Tibial nerve (tissue), 4 donors: Measurements from ENCODE around the gene OTOA. TPM values are rescaled to one million over a fixed set of nuclear protein-coding genes. Genes with fewer than 3 reads are reported as not detected.

ENCODE experiments used
- DNase-seq, 2 donors: peaks; one replicate each; pipeline ENCODE4 v3.0.0-alpha.2; 2019; ENCODE audit warnings: low spot score in 2 of 2
- H3K27ac ChIP-seq, 4 donors: fragments of 200-600 bp; sonication (generic) in 3 of 4; one replicate each; pipeline ENCODE4 v1.5.1; 2017 to 2019; ENCODE audit warnings: mild to moderate bottlenecking in 1 of 4
- H3K27me3 ChIP-seq, 2 donors: fragments of 200-600 bp; sonication (generic) in 1 of 2; one replicate each; pipeline versions ENCODE4 v1.5.1 to v1.6.0; 2017 to 2019
- H3K36me3 ChIP-seq, 3 donors: fragments of 200-600 bp; sonication (generic); one replicate each; pipeline ENCODE4 v1.5.1; 2018 to 2019
- H3K4me1 ChIP-seq, 4 donors: fragments of 200-600 bp; sonication (generic) in 3 of 4; one replicate each; pipeline ENCODE4 v1.5.1; 2017 to 2019
- H3K4me3 ChIP-seq, 4 donors: fragments of 200-600 bp; sonication (generic) in 3 of 4; one replicate each; pipeline ENCODE4 v1.5.1; 2017 to 2019; ENCODE audit warnings: mild to moderate bottlenecking in 1 of 4, moderate library complexity in 1 of 4
- H3K9me3 ChIP-seq, 4 donors: fragments of 200-600 bp; sonication (generic) in 3 of 4; one replicate each; pipeline ENCODE4 v1.5.1; 2017 to 2019
- EP300 ChIP-seq, 2 donors: sonication (generic); formaldehyde crosslinking; IDR thresholded peaks; one replicate each; pipeline ENCODE4 v1.6.1; 2017; ENCODE audit warnings: antibody characterized with exemption in 2 of 2, mild to moderate bottlenecking in 1 of 2
- POLR2A ChIP-seq, 2 donors: fragments of 450-650 bp; IDR thresholded peaks; one replicate each; pipeline ENCODE4 v1.6.1; 2017; ENCODE audit warnings: antibody characterized with exemption in 2 of 2, mild to moderate bottlenecking in 2 of 2, moderate library complexity in 2 of 2
- WGBS, 2 donors: methylation state at CpG; one replicate each; pipeline ENCODE4 v1.1.5; 2018; 5-methylcytosine and 5-hydroxymethylcytosine counted together
- total RNA-seq, 4 donors: library from RNA; depleted of rRNA; stranded (reverse); fragments of >200 nt; gene quantifications; one replicate each; pipeline ENCODE4 v1.1.0, GENCODE V29; 2016
- TF ChIP-seq, protein P1 (sequence below), 5 experiments: fragments of 200-600 bp in 3 of 5; fragments of 450-650 bp in 2 of 5; sonication (generic) in 3 of 5; IDR thresholded peaks; one replicate each; pipeline ENCODE4 v1.5.1; 2016 to 2019; ENCODE audit warnings: antibody characterized with exemption in 5 of 5, mild to moderate bottlenecking in 3 of 5, moderate library complexity in 2 of 5

OTOA gene
- total RNA-seq = 1 to 10 TPM in 1 of 4 donors, under 1 TPM in 2, not detected in 1; 0.39 to 1.3 (median 0.90) TPM

DNA sequence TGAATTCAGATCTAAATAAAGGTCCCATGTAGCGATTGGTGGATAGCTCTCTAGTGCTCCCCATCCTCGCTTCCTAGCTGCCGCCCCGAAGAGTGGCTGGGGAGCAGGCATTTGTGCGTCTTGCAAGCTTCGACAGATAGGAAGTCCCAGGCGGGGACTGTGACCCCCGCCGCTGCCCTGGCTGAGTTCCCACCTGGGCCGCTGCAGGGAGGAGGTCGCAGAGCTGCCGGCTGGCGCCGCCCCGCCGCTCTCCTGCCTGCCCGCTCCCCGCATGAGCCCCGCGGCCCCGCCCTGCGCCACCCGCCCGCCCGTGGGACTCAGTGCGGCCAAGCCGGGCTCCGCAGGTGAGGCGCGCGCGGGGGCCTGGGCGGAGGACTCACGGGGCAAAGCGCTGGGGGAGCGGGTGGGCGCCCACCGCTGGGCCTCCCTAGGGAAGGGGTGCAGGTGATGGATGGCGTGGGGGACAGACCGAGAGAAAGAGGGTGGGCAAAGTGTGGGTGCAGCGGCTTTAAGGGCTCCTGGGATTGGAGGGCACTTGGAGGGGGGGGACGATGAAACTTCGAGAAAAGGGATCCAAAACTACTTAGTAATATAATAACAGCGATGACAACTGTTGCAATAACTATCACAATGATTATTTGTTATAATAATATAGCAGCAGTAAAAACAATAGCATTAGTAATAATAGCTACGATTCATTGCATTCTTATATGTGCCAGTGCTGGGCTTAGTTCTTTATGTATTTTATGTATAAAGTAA is at the start of gene OTOA:
Gene OTOA, plus strand, starts transcription at position 80 of the 759 bp plus-strand sequence. CDS start 14,547 bp downstream, outside the sequence.
- TF ChIP-seq, protein P1, sequence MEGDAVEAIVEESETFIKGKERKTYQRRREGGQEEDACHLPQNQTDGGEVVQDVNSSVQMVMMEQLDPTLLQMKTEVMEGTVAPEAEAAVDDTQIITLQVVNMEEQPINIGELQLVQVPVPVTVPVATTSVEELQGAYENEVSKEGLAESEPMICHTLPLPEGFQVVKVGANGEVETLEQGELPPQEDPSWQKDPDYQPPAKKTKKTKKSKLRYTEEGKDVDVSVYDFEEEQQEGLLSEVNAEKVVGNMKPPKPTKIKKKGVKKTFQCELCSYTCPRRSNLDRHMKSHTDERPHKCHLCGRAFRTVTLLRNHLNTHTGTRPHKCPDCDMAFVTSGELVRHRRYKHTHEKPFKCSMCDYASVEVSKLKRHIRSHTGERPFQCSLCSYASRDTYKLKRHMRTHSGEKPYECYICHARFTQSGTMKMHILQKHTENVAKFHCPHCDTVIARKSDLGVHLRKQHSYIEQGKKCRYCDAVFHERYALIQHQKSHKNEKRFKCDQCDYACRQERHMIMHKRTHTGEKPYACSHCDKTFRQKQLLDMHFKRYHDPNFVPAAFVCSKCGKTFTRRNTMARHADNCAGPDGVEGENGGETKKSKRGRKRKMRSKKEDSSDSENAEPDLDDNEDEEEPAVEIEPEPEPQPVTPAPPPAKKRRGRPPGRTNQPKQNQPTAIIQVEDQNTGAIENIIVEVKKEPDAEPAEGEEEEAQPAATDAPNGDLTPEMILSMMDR (IDR thresholded peaks at IDR 0.05) = no peak
- no peak for TF ChIP-seq EP300 (IDR thresholded peaks at IDR 0.05)
- no peak for TF ChIP-seq POLR2A (IDR thresholded peaks at IDR 0.05)
- no peak for DNase-seq
- Histone ChIP-seq H3K4me3 (peak within 1 kb of the TSS in 2 of 4 donors; percentile 31 to 39), H3K4me1 (peaks cover 0 to 16% (median 0%) of the 10 kb centered on the region in 4 donors), H3K36me3 (no peaks in the 10 kb centered on the region), H3K9me3 (no peaks in the 10 kb centered on the region), H3K27ac (no peak within 1 kb of the TSS), H3K27me3 (peaks cover 0 to 23% of the 10 kb centered on the region in 2 donors)
- 20 to 32% methylated on average over 17 to 23 of the region's 45 CpGs for WGBS, 2 donors

- WGBS, 2 donors = 92 to 94% methylated on average over 3 of the region's 3 CpGs
- no peak for DNase-seq
- H3K36me3 ChIP-seq = peaks cover 0 to 8% (median 0%) of the 10 kb centered on the region in 3 donors
- H3K4me3 ChIP-seq = no peak overlapping the region
- no peak overlapping the region for H3K27ac ChIP-seq
- H3K27me3 ChIP-seq = no peaks in the 10 kb centered on the region
- no peaks in the 10 kb centered on the region for H3K9me3 ChIP-seq
- peaks cover 0 to 42% (median 13%) of the 10 kb centered on the region in 4 donors for H3K4me1 ChIP-seq
- TF ChIP-seq POLR2A (IDR thresholded peaks at IDR 0.05) (no peak), EP300 (IDR thresholded peaks at IDR 0.05) (no peak)
- TF ChIP-seq, protein P1 (IDR thresholded peaks at IDR 0.05) = no peak
Measured at GRCh38 chr16:21614896-21615295, 48.9 kb upstream of the OTOA start.

DNA sequence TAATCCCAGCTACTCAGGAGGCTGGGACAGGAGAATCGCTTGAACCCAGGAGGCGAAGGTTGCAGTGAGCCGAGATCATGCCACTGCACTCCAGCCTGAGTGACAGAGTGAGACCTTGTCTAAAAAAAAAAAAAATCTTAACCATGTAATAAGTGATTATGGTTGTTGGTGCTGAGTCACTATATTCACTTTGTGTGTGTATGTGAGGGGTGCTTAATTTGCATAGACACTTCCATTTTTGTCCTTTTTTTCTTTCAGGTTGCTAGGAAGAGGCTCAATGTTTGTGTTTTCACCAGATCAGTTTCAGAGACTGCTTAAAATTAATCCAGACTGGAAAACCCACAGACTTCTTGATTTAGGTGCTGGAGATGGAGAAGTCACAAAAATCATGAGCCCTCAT is 46.2 kb upstream of the OTOA start:
- peaks cover 0 to 17% (median 0%) of the 10 kb centered on the region in 4 donors for H3K4me1 ChIP-seq
- no peaks in the 10 kb centered on the region for H3K9me3 ChIP-seq
- H3K27ac ChIP-seq = no peak overlapping the region
- TF ChIP-seq, protein P1 (IDR thresholded peaks at IDR 0.05) = no peak
- TF ChIP-seq POLR2A (IDR thresholded peaks at IDR 0.05) (no peak), EP300 (IDR thresholded peaks at IDR 0.05) (no peak)
- 90 to 94% methylated on average over 3 of the region's 3 CpGs for whole genome bisulfite sequencing, 2 donors
- no peak for DNase-seq
- peaks cover 0 to 8% (median 0%) of the 10 kb centered on the region in 3 donors for H3K36me3 ChIP-seq
- no peaks in the 10 kb centered on the region for H3K27me3 ChIP-seq
- no peak overlapping the region for H3K4me3 ChIP-seq

GRCh38 chr16:21618281-21618680 is 45.5 kb upstream of the OTOA start:
- Histone ChIP-seq H3K4me1 (peaks cover 0 to 15% (median 0%) of the 10 kb centered on the region in 4 donors), H3K27ac (no peak overlapping the region), H3K9me3 (no peaks in the 10 kb centered on the region), H3K4me3 (no peak overlapping the region), H3K27me3 (no peaks in the 10 kb centered on the region), H3K36me3 (peaks cover 0 to 8% (median 0%) of the 10 kb centered on the region in 3 donors)
- DNase-seq = no peak
- WGBS, 2 donors = 84 to 91% methylated on average over 5 of the region's 5 CpGs
- TF ChIP-seq EP300 (IDR thresholded peaks at IDR 0.05) (no peak), POLR2A (IDR thresholded peaks at IDR 0.05) (no peak)
- TF ChIP-seq, protein P1 (IDR thresholded peaks at IDR 0.05) = no peak

GRCh38 chr16:21619765-21620425 is 43.9 kb upstream of the OTOA start:
- TF ChIP-seq, protein P1 (IDR thresholded peaks at IDR 0.05) = no peak
- TF ChIP-seq POLR2A (IDR thresholded peaks at IDR 0.05) (no peak), EP300 (IDR thresholded peaks at IDR 0.05) (no peak)
- WGBS, 2 donors = 78% methylated on average over 4 of the region's 4 CpGs

More at GRCh38 chr16:21619765-21620425, 43.9 kb upstream of the OTOA start:
- Histone ChIP-seq H3K9me3 (no peaks in the 10 kb centered on the region), H3K4me1 (peaks cover 0 to 15% (median 0%) of the 10 kb centered on the region in 4 donors), H3K4me3 (no peak overlapping the region), H3K27ac (no peak overlapping the region), H3K36me3 (peaks cover 0 to 15% (median 0%) of the 10 kb centered on the region in 3 donors), H3K27me3 (no peaks in the 10 kb centered on the region)
- no peak for DNase-seq
